Prostate gland (tissue), 2 donors: Measurements from ENCODE around the gene CAMSAP2.
A peak's percentile ranks its signal among the peaks of the same experiment; 100 is the strongest.

Source experiments
- CTCF ChIP-seq, 4 experiments: fragments of 200-600 bp in 2 of 4; fragments of 450-650 bp in 2 of 4; sonication (generic) in 2 of 4; IDR thresholded peaks; 1 replicate in 3 of 4; 2 replicates in 1 of 4; pipeline ENCODE4 v1.5.1; 2016 to 2019; ENCODE audit warnings: antibody characterized with exemption in 4 of 4, mild to moderate bottlenecking in 2 of 4, moderate library complexity in 2 of 4
- POLR2A ChIP-seq: fragments of 450-650 bp; IDR thresholded peaks from one replicate; pipeline ENCODE4 v1.6.1; 2016; ENCODE audit warnings: antibody characterized with exemption, mild to moderate bottlenecking
- POLR2AphosphoS5 ChIP-seq: sonication (generic); formaldehyde crosslinking; IDR thresholded peaks from one replicate; pipeline ENCODE4 v1.6.1; 2017; ENCODE audit warnings: antibody characterized with exemption

DNA sequence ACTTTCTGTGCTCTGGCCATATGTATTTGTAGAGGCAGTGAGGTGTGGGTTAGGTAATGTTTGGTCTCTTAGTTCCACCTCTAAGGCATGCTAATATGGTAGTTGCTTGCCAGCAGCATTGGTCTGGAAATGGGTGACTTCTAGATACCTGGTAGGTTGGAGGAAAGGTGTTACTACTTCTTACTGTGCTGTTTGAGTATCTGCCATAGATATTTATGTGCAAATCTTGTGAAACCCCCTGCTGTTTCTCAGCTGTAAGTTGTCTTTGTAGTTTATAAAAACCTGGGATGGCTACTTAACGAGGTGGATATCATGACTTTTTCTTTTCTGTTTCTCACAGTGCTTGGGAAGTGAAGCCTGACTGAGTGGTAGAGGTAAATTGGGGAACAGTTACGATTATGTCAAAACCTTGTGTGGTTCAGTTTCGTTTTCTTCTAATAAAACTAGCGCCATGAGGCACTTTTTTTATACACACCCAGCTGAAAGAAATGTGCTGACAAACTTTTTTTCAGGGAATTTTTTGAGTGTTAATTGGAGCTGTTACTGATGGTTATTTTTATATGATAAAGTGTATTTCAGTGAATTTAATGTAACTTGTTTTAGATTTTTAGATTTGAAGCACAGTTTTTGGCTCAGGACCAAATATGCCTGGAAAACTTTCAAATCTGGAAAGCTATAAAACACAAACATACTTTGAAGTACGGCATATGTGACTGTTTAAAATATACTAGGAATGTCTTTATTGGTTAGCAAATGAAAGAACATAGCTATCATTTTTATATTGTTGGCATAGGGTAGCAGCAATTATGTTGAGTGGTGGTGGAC lies 42.1 kb downstream of the CAMSAP2 start:
- no peak for TF ChIP-seq CTCF (IDR thresholded peaks at IDR 0.05)
- TF ChIP-seq POLR2A, result no peak
- TF ChIP-seq POLR2AphosphoS5, result peak; percentile 8
